Stimulated activated CD8-positive, alpha-beta memory T cell treated with anti-CD3 and anti-CD28 coated beads, Interleukin-4, amount 100 ng/mL, for 1 hour (primary cell): ENCODE results near the gene SLC16A13.
"Not testable (repeated sequence)": the region's sequence is repeated elsewhere in the genome, so short reads cannot be mapped to it uniquely, and the experiment has no call there.

Experiments used
- DNase-seq, 2 donors: peaks; one replicate each; pipeline ENCODE4 v3.0.0-alpha.2; 2020; ENCODE audit warnings: low read depth in 2 of 2, low spot score in 1 of 2

The SLC16A13 gene

GRCh38 chr17:7058831-7059447, 23.1 kb downstream of the SLC16A13 start:
- no peak for DNase-seq

DNA sequence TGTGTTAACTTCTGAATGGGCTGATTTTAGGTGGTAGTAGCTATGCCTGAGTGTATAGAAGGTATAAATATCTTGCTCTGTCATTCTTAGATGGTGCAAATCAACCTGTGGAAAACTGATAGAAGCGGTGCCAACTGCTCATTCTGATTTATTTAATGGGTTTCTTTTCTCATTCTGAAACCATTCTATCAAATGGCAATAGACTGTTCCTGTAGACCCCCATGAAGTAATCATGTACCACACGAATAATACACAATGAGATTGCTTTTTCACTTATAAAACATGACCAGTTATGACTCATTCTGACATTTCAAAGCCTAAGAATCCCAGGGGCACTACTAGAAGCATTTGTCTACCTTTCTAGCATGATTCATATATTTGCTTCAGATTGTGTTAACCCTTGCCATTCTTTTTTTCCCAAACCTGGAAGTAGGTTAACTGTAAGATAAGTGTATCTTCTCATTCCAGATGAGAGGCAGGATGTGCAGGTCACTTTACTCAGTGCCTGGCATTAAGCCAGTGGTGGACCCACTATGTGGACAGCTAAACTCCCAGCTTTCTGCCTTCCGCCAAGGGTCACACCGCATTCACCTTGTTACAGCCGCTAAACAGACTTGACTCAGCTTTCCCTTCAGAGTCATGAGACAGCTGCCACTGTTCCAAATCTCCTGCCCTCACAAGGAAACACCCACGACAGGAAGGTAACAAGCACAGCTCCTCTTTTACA, 24.5 kb downstream of the SLC16A13 start:
- no peak for DNase-seq

GRCh38 chr17:7063518-7064094, 27.8 kb downstream of the SLC16A13 start:
- no peak for DNase-seq

DNA sequence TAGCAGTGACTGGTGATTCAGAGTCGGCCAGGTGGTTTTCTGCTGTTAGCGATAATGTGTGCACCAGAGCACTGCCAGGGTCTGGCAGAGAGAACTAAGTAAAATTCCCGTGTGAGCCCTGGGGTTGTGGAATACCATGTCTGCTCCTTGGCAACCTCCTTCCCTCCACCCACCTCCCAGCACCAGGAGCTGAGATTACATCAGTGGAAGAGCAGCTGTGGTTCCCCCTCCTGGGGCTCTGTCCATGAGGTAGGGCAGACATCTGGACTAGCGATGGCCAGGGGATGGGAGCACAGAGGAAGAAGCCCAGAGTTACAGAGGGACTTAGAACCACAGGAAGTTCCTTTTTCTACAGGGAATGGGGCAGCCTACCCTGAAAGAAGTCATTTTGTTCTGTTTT, 28.4 kb downstream of the SLC16A13 start:
- DNase-seq: no peak

GRCh38 chr17:7067198-7067597, 31.4 kb downstream of the SLC16A13 start:
- no peak for DNase-seq

GRCh38 chr17:7068268-7068667, 32.5 kb downstream of the SLC16A13 start:
- no peak for DNase-seq

GRCh38 chr17:7070712-7071111, 34.9 kb downstream of the SLC16A13 start:
- DNase-seq: no peak

GRCh38 chr17:7072406-7072805, 36.6 kb downstream of the SLC16A13 start:
- DNase-seq: no peak

- no peak for DNase-seq
These were observed 39.1 kb downstream of the SLC16A13 start for GRCh38 chr17:7074931-7075330.

- no peak for DNase-seq
These were observed 42.2 kb downstream of the SLC16A13 start for GRCh38 chr17:7077911-7078546.

GRCh38 chr17:7078711-7079110, 42.9 kb downstream of the SLC16A13 start:
- DNase-seq: no peak

DNA sequence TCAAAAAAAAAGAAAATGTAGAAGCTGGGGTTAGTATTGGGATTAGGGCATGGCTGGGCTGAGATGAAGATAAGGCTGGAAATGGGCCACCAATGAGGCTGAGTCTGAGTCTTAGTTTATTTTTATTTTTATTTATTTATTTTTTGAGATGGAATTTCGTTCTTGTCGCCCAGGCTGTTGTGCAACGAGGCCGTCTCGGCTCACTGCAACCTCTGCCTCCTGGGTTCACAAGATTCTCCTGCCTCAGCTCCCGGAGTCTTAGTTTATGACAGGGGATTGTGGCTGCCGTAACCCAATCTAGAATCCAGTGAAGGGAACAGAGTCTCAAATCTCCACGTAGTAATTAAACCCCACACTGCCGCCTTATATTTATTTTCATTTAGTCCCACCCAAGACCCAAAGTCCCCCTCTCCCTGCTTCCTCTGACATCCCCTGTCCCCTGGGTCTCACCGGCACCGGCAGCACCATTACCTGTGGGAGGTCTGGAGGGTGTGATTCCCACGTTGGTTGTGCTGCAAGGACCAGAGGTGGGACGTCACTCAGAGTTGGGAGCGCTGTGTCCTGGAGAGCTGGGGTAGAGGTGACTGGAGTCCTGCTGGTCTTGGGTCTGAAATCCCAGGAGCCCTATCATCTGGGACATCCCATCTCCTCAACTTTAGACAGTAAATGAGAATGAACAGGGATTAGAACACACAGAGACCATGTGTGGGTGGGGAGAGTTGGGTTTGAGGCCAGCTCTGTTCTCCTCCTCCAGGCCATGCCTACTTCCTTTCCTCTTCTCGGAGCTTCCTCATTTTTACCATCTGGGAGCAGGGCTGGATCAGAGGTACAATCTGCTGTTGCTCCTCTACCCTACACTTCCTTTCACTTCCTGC, 44.0 kb downstream of the SLC16A13 start, which contains the start of gene CLEC10A:
Gene CLEC10A, minus strand, starts transcription at position 671 of the 875 bp plus-strand sequence. CDS start 1,439 bp downstream, outside the sequence.
- no peak for DNase-seq

DNA sequence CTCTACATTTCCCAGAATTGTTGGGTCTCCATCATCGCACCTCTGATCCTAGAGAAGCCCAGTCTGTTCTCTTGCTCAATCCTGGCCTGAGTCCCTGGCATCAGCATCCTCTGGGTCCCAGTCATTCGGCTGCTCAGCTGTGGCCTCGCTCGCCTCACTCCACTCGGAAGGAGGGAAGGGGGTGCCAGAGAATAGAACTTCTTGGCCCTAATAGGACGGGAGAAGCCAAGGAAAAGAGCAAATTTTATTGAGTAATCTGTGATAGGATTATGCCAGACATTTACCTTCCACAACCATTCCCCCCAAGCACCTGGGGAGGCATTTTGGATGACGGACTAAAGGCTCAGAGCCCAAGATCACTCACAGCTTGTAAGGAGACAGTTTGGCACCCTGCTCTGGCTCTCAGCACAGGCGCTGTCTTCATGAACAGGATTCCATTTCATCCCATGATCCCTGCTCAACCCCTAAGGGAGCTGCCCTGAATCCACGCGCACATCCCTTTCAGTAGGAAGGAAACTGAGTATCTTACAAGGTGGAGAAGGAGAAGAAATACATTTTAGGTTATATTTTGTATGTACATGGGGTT, 44.7 kb downstream of the SLC16A13 start:
- DNase-seq: no peak

DNA sequence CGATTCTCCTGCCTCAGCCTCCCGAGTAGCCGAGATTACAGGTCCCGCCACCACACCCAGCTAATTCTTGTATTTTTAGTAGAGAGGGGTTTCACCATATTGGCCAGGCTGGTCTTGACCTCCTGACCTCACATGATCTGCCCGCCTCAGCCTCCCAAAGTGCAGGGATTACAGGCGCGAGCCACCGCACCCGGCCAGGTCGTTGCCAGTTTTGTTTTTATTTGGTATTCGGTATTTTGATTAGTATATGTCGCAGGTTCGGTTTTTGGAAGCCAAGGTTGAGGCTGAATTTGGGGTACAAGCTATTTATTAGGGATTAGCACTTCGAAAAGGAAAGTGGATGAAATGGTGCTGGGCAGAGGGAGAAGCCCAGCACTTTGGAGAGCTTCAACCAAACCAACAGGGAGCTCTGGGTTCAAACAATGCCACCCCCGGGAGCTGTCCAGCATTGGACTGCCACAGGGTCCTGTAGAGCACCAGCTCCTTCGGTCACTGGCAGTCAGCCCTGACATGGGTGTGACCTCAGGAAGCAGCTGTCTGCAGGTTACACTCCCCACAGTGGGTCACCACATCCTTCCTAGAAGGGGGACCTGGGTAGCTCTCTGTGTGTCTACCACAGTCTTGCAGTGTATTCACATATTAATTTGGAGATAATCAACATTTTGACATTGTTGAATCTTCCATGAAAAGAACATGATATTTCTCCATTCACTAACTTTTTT, 45.7 kb downstream of the SLC16A13 start:
- peak; percentile 3 to 15 for DNase-seq

- DNase-seq: no peak
These were observed 47.8 kb downstream of the SLC16A13 start for GRCh38 chr17:7083592-7083991.

DNA sequence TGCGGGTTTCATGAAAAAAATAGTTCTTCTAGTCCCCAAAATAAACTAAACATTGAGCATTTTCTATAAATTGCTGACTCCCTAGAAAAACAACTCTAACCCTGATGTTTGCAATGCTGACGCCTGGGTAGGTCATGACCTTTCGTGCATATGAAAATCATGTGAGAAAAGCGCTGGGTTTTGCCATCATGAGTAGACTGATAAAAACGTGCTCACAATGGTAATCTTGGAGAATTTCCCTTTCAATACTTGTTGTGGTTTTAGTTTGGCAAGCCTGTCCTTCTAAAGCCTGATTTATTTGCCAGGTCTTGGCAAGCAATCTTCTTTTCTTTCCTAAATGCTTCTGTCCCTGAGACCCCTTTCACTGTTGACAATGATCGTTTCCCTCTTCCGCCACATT, 48.3 kb downstream of the SLC16A13 start:
- no peak for DNase-seq

DNA sequence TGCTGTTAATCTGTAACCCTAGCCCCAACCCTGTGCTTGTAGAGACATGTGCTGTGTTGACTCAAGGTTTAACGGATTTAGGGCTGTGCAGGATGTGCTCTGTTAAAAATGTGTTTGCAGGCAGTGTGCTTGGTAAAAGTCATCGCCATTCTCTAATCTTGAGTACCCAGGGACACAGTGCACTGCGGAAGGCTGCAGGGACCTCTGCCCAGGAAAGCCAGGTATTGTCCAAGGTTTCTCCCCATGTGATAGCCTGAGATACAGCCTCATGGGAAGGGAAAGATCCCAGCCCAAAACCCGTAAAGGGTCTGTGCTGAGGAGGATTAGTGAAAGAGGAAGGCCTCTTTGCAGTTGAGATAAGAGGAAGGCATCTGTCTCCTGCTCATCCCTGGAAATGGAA, 52.6 kb downstream of the SLC16A13 start:
- not testable (repeated sequence) for DNase-seq

DNA sequence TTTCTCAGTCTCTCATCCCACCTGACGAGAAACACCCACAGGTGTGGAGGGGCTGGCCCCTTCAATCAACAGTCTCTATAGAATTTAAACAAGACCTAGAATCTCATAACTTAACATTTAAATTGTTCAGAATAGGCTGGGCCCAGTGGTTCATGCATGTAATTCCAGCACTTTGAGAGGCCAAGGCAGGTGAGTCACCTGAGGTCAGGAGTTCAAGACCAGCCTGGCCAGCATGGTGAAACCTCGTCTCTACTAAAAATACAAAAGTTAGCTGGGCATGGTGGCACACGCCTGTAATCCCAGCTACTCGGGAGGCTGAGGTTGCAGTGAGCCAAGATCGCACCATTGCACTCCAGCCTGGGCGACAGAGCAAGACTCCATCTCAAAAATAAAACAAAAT, 53.8 kb downstream of the SLC16A13 start:
- DNase-seq: not testable (repeated sequence)
